Activated CD4-positive, alpha-beta T cell treated with anti-CD3 and anti-CD28 coated beads for 48 hours (primary cell): ENCODE results near the gene SLIT1.
A peak's percentile ranks its signal among the peaks of the same experiment; 100 is the strongest.
"Not testable (repeated sequence)": the region's sequence is repeated elsewhere in the genome, so short reads cannot be mapped to it uniquely, and the experiment has no call there.

Experiments used
- DNase-seq: peaks from one replicate; pipeline ENCODE4 v3.0.0-alpha.2; 2020

The SLIT1 gene

GRCh38 chr10:97038688-97039087, 147.1 kb downstream of the SLIT1 start:
- DNase-seq = no peak

GRCh38 chr10:97037365-97038361, 148.1 kb downstream of the SLIT1 start:
- peak; percentile 84 for DNase-seq

GRCh38 chr10:97034958-97035769, 150.6 kb downstream of the SLIT1 start:
- DNase-seq = no peak

GRCh38 chr10:97034301-97034700, 151.5 kb downstream of the SLIT1 start:
- no peak for DNase-seq

- DNase-seq = not testable (repeated sequence)
Measured at GRCh38 chr10:97033841-97034240, 151.9 kb downstream of the SLIT1 start.

GRCh38 chr10:97032624-97033023, 153.1 kb downstream of the SLIT1 start:
- DNase-seq = no peak

- DNase-seq = no peak
Measured at GRCh38 chr10:97031459-97031858, 154.3 kb downstream of the SLIT1 start.

- no peak for DNase-seq
Measured at GRCh38 chr10:97030894-97031293, 154.9 kb downstream of the SLIT1 start.

- DNase-seq = no peak
Measured at GRCh38 chr10:97029271-97029670, 156.5 kb downstream of the SLIT1 start.

GRCh38 chr10:97028832-97029178, 157.0 kb downstream of the SLIT1 start:
- no peak for DNase-seq

GRCh38 chr10:97028126-97028831, 157.5 kb downstream of the SLIT1 start:
- DNase-seq = no peak

GRCh38 chr10:97025613-97026242, 160.0 kb downstream of the SLIT1 start:
- DNase-seq = peak; percentile 72

GRCh38 chr10:97024168-97025073, 161.3 kb downstream of the SLIT1 start:
- DNase-seq = no peak

- DNase-seq = no peak
Measured at GRCh38 chr10:97023401-97024167, 162.2 kb downstream of the SLIT1 start.

GRCh38 chr10:97022616-97023015, 163.1 kb downstream of the SLIT1 start:
- no peak for DNase-seq

GRCh38 chr10:97020452-97021400, 165.0 kb downstream of the SLIT1 start:
- no peak for DNase-seq

- DNase-seq = no peak
Measured at GRCh38 chr10:97019213-97019844, 166.4 kb downstream of the SLIT1 start.

- DNase-seq = no peak
Measured at GRCh38 chr10:97018251-97019212, 167.2 kb downstream of the SLIT1 start.
